ENCODE data around the gene PIK3C3. TPM values are rescaled to one million over a fixed set of nuclear protein-coding genes. Genes with fewer than 3 reads are reported as not detected.
"Not testable (repeated sequence)": the region's sequence is repeated elsewhere in the genome, so short reads cannot be mapped to it uniquely, and the experiment has no call there.

PIK3C3 gene
- total and polyA plus RNA-seq, 2 of the 8 experiments (the other 6 are each of a cell fraction or from before 2014, with no cell fraction given): 15.3 to 47.4 TPM

DNA sequence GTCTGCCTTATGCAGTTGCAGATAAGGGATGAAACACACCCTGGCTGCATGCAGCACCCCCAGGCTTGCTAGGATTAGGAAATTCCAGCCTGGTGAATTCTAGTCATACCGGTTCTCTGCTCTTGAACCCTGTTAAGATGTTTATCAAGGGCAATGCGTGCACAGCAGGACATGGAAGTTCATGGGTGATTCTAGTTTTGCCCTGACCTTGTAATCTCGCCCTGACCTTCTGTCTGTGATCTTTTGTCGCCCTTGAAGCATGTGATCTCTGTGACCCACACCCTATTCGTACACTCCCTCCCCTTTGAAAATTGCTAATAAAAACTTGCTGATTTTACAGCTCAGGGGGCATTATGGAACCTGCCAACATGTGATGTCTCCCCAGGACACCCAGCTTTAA is 157.1 kb downstream of the PIK3C3 start:
- H3K36me3 ChIP-seq (ENCODE audit: control insufficient read depth in 2 of 4, insufficient read depth in 4 of 4, low read length in 3 of 4); H2AK5ac ChIP-seq (ENCODE audit: low read depth, low read length); H2AFZ ChIP-seq (ENCODE audit: low read length); H3K79me1 ChIP-seq (ENCODE audit: low read depth, low read length); POLR2A ChIA-PET (ENCODE audit: partially characterized antibody); H3K27ac ChIP-seq (ENCODE audit: low read depth, low read length); H3K18ac ChIP-seq (ENCODE audit: extremely low read depth, low read length); H2BK15ac ChIP-seq (ENCODE audit: low read length); H2BK5ac ChIP-seq (ENCODE audit: low read depth, low read length); H3K14ac ChIP-seq (ENCODE audit: insufficient read length); H3K4me1 ChIP-seq (replicated peaks in 1 of 4; ENCODE audit: control insufficient read depth in 3 of 4, insufficient read depth in 4 of 4, low read length in 3 of 4); H3K23ac ChIP-seq (ENCODE audit: insufficient read length); FAIRE-seq; H3K4me3 ChIP-seq (ENCODE audit: extremely low read depth in 1 of 4, insufficient read depth in 2 of 4, low read depth in 3 of 4, low read length in 4 of 4); H3K27me3 ChIP-seq (replicated peaks in 1 of 4; ENCODE audit: control insufficient read depth in 3 of 4, extremely low read depth in 1 of 4, insufficient read depth in 3 of 4, low read length in 3 of 4); H3K4ac ChIP-seq (replicated peaks; ENCODE audit: insufficient read length, low read depth, low read length); H4K8ac ChIP-seq (ENCODE audit: extremely low read depth, insufficient read depth, low read length); H4K91ac ChIP-seq (replicated peaks; ENCODE audit: insufficient read length, low read length); DNase-seq (ENCODE audit: low read depth in 1 of 2, low spot score in 2 of 2); H3K56ac ChIP-seq (replicated peaks; ENCODE audit: insufficient read length, low read depth, low read length); H3K9me3 ChIP-seq (ENCODE audit: insufficient read depth in 2 of 2, low read depth in 1 of 2, low read length in 1 of 2); H2BK12ac ChIP-seq (ENCODE audit: low read depth, low read length); H2BK20ac ChIP-seq (ENCODE audit: low read length); H4K5ac ChIP-seq (ENCODE audit: insufficient read length, low read depth, low read length); H4K20me1 ChIP-seq (replicated peaks in 1 of 2; ENCODE audit: control insufficient read depth in 1 of 2, insufficient read depth in 2 of 2, low read length in 2 of 2); H3K79me2 ChIP-seq (ENCODE audit: control insufficient read depth in 1 of 2, insufficient read depth in 2 of 2, low read length in 2 of 2); H3K9ac ChIP-seq (replicated peaks in 1 of 4; ENCODE audit: extremely low read depth in 1 of 4, low read depth in 3 of 4, low read length in 3 of 4); H3K23me2 ChIP-seq (ENCODE audit: low read depth, low read length); H3K4me2 ChIP-seq (ENCODE audit: insufficient read depth in 1 of 2, low read depth in 2 of 2, low read length in 2 of 2); H2BK120ac ChIP-seq (replicated peaks; ENCODE audit: low read depth, low read length): not testable (repeated sequence)
- 93% methylated on average over 5 of the region's 5 CpGs; no CpG with 5 or more reads in 1 of the 2 experiments for WGBS, 2 experiments (ENCODE audit: extremely low coverage in 1 of 2, insufficient coverage in 1 of 2, insufficient read length in 1 of 2, insufficient replicate concordance in 2 of 2, low coverage in 1 of 2, low lambda C conversion rate in 2 of 2, missing lambda C conversion rate in 1 of 2)
- TF ChIP-seq EP300 (IDR thresholded peaks at IDR 0.05; ENCODE audit: borderline replicate concordance in 1 of 2, low read depth in 2 of 2, low read length in 2 of 2): peak in 1 of 2 experiments; percentile 90; a peak in 1 of 3 replicates
- CTCF ChIA-PET (ENCODE audit: partially characterized antibody): interaction anchor here (1.9 to 2.1 kb wide), 2 partner anchors 58 to 1308 kb away, joined by 6 to 8 read pairs; no protein-coding TSS in a partner anchor
